Right lobe of liver (tissue), 6 donors: ENCODE results near the gene SLC12A3. TPM values are rescaled to one million over a fixed set of nuclear protein-coding genes. Genes with fewer than 3 reads are reported as not detected.

Experiments
- ATAC-seq, 4 donors: fragments of 200-7000 bp; cut with Tn5 transposase; one replicate each; pipeline ENCODE4 v1.9.1; 2020; ENCODE audit warnings: mild to moderate bottlenecking in 4 of 4, moderate library complexity in 4 of 4
- DNase-seq, 3 donors: peaks; one replicate each; pipeline ENCODE4 v3.0.0-alpha.2; 2020
- H3K27ac ChIP-seq, 3 donors: fragments of 200-600 bp; one replicate each; pipeline ENCODE4 v1.8.0; 2022
- H3K27me3 ChIP-seq, 2 donors: fragments of 200-600 bp; one replicate each; pipeline ENCODE4 v1.8.0; 2022
- H3K36me3 ChIP-seq, 4 donors: fragments of 200-600 bp; sonication (generic) in 1 of 4; one replicate each; pipeline versions ENCODE4 v1.5.1 to v1.8.0; 2017 to 2022; ENCODE audit warnings: control low read depth in 1 of 4
- H3K4me1 ChIP-seq, 4 donors: fragments of 200-600 bp; sonication (generic) in 1 of 4; one replicate each; pipeline versions ENCODE4 v1.5.1 to v1.8.0; 2017 to 2022; ENCODE audit warnings: control low read depth in 1 of 4
- H3K4me3 ChIP-seq, 3 donors: fragments of 200-600 bp; one replicate each; pipeline ENCODE4 v1.8.0; 2022
- H3K9me3 ChIP-seq, 4 donors: fragments of 200-600 bp; sonication (generic) in 1 of 4; one replicate each; pipeline versions ENCODE4 v1.5.1 to v1.8.0; 2017 to 2022; ENCODE audit warnings: control low read depth in 1 of 4
- POLR2A ChIP-seq: fragments of 450-650 bp; IDR thresholded peaks from one replicate; pipeline ENCODE4 v1.6.1; 2017; ENCODE audit warnings: antibody characterized with exemption, mild to moderate bottlenecking
- WGBS: methylation state at CpG from one replicate; pipeline ENCODE4 v1.1.6; 2018; ENCODE audit warnings: low coverage, low lambda C conversion rate; ENCODE audit not compliant: insufficient coverage; ENCODE audit errors: missing lambda C conversion rate; 5-methylcytosine and 5-hydroxymethylcytosine counted together
- intact Hi-C, 2 donors: fragments of 100-400 bp; cut with DNase I; formaldehyde crosslinking; loops; one replicate each; pipeline versions ENCODE4 v1.11.2 to v1.14.1; 2022
- total RNA-seq, 6 experiments: library from RNA; depleted of rRNA in 2 of 6; stranded (reverse); fragments of >200 nt in 2 of 6; fragmentation: NEBNext Ultra II Directional in 3 of 6; extraction: Animal tissue kit (Norgen Biotek cat#: 25700) in 3 of 6; gene quantifications; one replicate each; pipeline versions ENCODE4 v1.1.0 to v1.2.4, GENCODE V29; 2016 to 2023
- TF ChIP-seq, protein P1 (sequence below), 4 donors: fragments of 200-600 bp in 3 of 4; fragments of 450-650 bp in 1 of 4; IDR thresholded peaks; one replicate each; pipeline versions ENCODE4 v1.5.1 to v1.8.0; 2016 to 2022; ENCODE audit warnings: antibody characterized with exemption in 4 of 4, mild to moderate bottlenecking in 2 of 4
- donor health status: DM: no; HTN: yes; CAD: no.
- donor health status: DM: no; HTN: no; CAD: no.
- donor health status: DM: no; HTN: no; CAD: no.
- donor health status: DM: no; HTN: yes; CAD: no.
- donor health status: DM: no; HTN: yes; CAD: no.

Gene SLC12A3
- total RNA-seq, 6 experiments from 2014 or later: not detected

DNA sequence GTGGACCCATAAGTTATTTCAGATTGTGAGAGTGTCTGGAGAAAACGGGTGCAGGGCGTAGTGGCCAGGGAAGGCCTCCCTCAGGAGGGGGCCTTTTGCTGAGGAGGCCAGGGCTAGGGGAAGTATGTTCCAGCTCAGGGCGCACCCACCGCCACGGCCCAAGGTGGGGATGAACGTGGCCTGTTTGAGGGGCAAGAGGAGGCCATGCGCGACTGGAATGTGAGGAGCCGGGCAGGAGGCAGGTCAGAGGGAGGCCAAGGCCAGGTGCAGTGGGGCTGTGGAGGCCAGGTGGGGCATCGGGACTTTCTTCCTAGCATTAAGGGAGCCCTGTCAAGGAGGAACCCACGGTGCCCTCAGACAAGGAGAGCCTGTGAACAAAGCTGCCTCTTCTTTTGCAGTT is 26.7 kb downstream of the SLC12A3 start:
- Histone ChIP-seq H3K4me3 (no peak overlapping the region), H3K27ac (no peak overlapping the region), H3K27me3 (no peaks in the 10 kb centered on the region), H3K9me3 (no peaks in the 10 kb centered on the region), H3K4me1 (no peaks in the 10 kb centered on the region), H3K36me3 (no peaks in the 10 kb centered on the region)
- 67% methylated on average over 3 of the region's 11 CpGs for whole genome bisulfite sequencing
- intact Hi-C loops: no loop called here
- DNase-seq: no peak
- TF ChIP-seq, protein P1, sequence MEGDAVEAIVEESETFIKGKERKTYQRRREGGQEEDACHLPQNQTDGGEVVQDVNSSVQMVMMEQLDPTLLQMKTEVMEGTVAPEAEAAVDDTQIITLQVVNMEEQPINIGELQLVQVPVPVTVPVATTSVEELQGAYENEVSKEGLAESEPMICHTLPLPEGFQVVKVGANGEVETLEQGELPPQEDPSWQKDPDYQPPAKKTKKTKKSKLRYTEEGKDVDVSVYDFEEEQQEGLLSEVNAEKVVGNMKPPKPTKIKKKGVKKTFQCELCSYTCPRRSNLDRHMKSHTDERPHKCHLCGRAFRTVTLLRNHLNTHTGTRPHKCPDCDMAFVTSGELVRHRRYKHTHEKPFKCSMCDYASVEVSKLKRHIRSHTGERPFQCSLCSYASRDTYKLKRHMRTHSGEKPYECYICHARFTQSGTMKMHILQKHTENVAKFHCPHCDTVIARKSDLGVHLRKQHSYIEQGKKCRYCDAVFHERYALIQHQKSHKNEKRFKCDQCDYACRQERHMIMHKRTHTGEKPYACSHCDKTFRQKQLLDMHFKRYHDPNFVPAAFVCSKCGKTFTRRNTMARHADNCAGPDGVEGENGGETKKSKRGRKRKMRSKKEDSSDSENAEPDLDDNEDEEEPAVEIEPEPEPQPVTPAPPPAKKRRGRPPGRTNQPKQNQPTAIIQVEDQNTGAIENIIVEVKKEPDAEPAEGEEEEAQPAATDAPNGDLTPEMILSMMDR (IDR thresholded peaks at IDR 0.05): no peak
- no peak for TF ChIP-seq POLR2A
- no peak for ATAC-seq

DNA sequence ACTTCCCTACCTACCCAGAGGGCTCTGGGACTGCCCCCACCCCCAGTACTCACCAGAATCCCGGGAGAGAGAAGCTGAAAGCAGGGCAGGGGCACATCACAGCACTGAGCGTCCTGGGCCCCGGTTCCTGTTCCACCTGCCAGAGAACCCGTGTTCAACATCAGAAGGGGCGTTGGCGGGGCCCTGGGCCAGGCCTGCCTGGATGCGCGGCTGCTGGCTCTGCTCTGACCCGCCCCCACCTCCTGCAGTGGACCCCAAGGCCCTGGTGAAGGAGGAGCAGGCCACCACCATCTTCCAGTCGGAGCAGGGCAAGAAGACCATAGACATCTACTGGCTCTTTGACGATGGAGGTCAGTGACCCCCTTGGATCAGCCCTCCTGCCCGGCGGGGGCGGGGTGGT is 27.7 kb downstream of the SLC12A3 start:
- intact Hi-C loops: no loop called here
- no peaks in the 10 kb centered on the region for H3K36me3 ChIP-seq
- no peak for ATAC-seq
- no peaks in the 10 kb centered on the region for H3K27me3 ChIP-seq
- no peak overlapping the region for H3K27ac ChIP-seq
- no peak for TF ChIP-seq POLR2A
- TF ChIP-seq, protein P1 (IDR thresholded peaks at IDR 0.05): no peak
- DNase-seq: no peak
- no peaks in the 10 kb centered on the region for H3K9me3 ChIP-seq
- no peak overlapping the region for H3K4me3 ChIP-seq
- no peaks in the 10 kb centered on the region for H3K4me1 ChIP-seq
- WGBS: no CpG with 5 or more reads among the region's 14 CpGs

DNA sequence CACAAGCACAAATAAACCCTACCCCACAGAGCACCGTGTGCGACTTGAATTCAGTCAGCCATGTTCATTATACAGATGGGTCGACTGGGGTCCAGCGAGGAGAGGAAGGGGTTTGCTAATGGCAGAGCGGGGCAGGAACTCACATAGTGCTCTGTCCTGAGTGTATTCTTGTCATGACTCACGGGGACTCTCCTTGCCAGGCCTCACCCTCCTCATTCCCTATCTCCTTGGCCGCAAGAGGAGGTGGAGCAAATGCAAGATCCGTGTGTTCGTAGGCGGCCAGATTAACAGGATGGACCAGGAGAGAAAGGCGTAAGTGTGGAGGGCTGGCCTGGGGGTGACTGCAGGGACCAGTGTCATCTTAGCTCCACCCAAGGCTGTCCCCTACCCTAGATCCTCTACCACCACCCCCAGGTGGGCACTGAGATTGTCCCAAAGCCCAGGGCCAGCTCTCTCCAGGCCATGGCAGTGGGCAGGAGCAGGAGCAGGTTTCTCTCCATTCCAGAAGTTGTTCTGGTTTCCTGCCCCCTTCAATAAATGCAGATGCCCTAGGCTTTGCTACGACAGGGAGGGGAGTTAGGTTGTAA is 29.4 kb downstream of the SLC12A3 start:
- Histone ChIP-seq H3K27ac (no peak overlapping the region), H3K9me3 (no peaks in the 10 kb centered on the region), H3K27me3 (no peaks in the 10 kb centered on the region), H3K4me3 (no peak overlapping the region), H3K4me1 (no peaks in the 10 kb centered on the region), H3K36me3 (no peaks in the 10 kb centered on the region)
- ATAC-seq (no peak), DNase-seq (no peak)
- no peak for TF ChIP-seq POLR2A
- TF ChIP-seq, protein P1 (IDR thresholded peaks at IDR 0.05): no peak
- 95% methylated on average over 8 of the region's 12 CpGs for WGBS
- intact Hi-C loops: no loop called here

DNA sequence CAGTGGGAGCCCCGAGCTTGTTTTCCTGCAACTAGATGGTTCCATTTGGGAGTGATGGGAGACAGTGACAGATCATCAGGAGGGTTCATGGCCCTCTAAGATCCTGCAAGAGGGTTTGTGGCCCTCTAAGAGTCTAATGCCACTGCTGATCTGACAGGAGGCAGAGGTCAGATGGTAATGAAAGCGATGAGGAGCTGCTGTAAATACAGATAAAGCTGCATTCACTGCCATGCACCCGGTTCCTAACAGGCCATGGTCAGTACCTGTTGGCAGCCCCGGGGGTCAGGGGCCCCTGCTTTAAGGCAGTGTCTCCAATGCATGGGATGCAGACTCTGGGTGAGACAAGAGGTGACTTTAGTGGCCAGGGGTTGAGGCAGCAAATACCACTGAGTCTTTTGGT is 30.8 kb downstream of the SLC12A3 start:
- H3K4me3 ChIP-seq: no peak overlapping the region
- DNase-seq: no peak
- no peak overlapping the region for H3K27ac ChIP-seq
- no peaks in the 10 kb centered on the region for H3K4me1 ChIP-seq
- no peaks in the 10 kb centered on the region for H3K36me3 ChIP-seq
- 67% methylated on average over 1 of the region's 4 CpGs for WGBS
- TF ChIP-seq, protein P1 (IDR thresholded peaks at IDR 0.05): no peak
- TF ChIP-seq POLR2A: no peak
- intact Hi-C loops: no loop called here
- H3K9me3 ChIP-seq: no peaks in the 10 kb centered on the region
- no peaks in the 10 kb centered on the region for H3K27me3 ChIP-seq
- peak in 1 of 4 donors; percentile 31 for ATAC-seq

DNA sequence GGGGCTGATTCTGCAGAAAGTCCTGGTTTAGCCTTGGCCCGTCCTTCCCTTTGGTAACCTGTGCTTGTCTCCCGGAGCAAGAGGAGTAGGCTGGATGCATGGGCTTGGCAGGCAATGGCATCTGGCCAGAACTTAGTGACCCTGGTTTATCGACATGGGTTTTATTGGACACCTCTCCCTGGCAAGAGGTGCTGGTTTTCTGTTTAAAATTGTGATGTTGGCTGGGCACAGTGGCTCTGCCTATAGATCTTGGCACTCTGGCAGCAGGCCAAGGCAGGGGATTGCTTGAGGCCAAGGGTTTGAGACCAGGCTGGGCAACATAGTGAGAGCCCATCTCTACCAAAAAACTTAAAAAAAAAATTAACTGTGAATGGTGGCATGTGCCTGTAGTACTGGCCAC is 31.2 kb downstream of the SLC12A3 start:
- Histone ChIP-seq H3K27me3 (no peaks in the 10 kb centered on the region), H3K27ac (no peak overlapping the region), H3K4me3 (no peak overlapping the region), H3K9me3 (no peaks in the 10 kb centered on the region), H3K36me3 (no peaks in the 10 kb centered on the region), H3K4me1 (no peaks in the 10 kb centered on the region)
- TF ChIP-seq POLR2A: no peak
- TF ChIP-seq, protein P1 (IDR thresholded peaks at IDR 0.05): no peak
- DNase-seq: no peak
- intact Hi-C loops: no loop called here
- WGBS: 38% methylated on average over 1 of the region's 3 CpGs
- no peak for ATAC-seq
